K562 (cell line): Measurements from ENCODE around the gene BLOC1S4. TPM values are rescaled to one million over a fixed set of nuclear protein-coding genes. Genes with fewer than 3 reads are reported as not detected.

Source experiments
- DACH1 ChIP-seq: fragments of 450-650 bp; IDR thresholded peaks from 2 replicates; pipeline ENCODE4 v1.6.1; 2018; ENCODE audit not compliant: partially characterized antibody
- ETS2 ChIP-seq: IDR thresholded peaks from 2 replicates; pipeline ENCODE4 v1.6.1; 2016; ENCODE audit warnings: borderline replicate concordance, missing genetic modification characterization, mild to moderate bottlenecking, moderate library complexity, missing compliant biosample characterization; ENCODE audit not compliant: poor library complexity, severe bottlenecking
- FOXJ2 ChIP-seq: fragments of 200-800 bp; sonication (Bioruptor generic); IDR thresholded peaks from 2 replicates; pipeline ENCODE4 v1.6.1; 2016; ENCODE audit warnings: missing genetic modification characterization, missing compliant biosample characterization
- FOXK1 ChIP-seq: sonication (generic); formaldehyde crosslinking; IDR thresholded peaks from 2 replicates; pipeline ENCODE4 v1.8.0; 2022; ENCODE audit warnings: missing genetic modification reagents, mild to moderate bottlenecking, borderline replicate concordance
- PTTG1 ChIP-seq: fragments of 450-650 bp; IDR thresholded peaks from 2 replicates; pipeline ENCODE4 v1.6.1; 2016; ENCODE audit warnings: low read depth, mild to moderate bottlenecking, missing genetic modification characterization, missing compliant biosample characterization
- SIN3B ChIP-seq: fragments of 450-650 bp; IDR thresholded peaks from 2 replicates; pipeline ENCODE4 v1.6.1; 2017; ENCODE audit warnings: low read depth, mild to moderate bottlenecking, moderate library complexity
- SMAD2 ChIP-seq: fragments of 150-350 bp; IDR thresholded peaks from 2 replicates; pipeline ENCODE4 v1.6.1; 2014; ENCODE audit warnings: low read depth, mild to moderate bottlenecking, low read length
- SP1 ChIP-seq: sonication (generic); formaldehyde crosslinking; IDR thresholded peaks from 2 replicates; pipeline ENCODE4 v1.8.1; 2022; ENCODE audit warnings: mild to moderate bottlenecking, missing genetic modification reagents
- ZNF75A ChIP-seq: fragments of 450-650 bp; formaldehyde crosslinking; IDR thresholded peaks from 2 replicates; pipeline ENCODE4 v1.4.0; 2020; ENCODE audit warnings: mild to moderate bottlenecking
- polyA plus RNA-seq, 8 experiments: library from polyadenylated mRNA; depleted of rRNA in 4 of 8; stranded (reverse) in 5 of 8; unstranded in 3 of 8; fragments of >200 nt; fragmentation: Nextera tagmentation in 2 of 8; fragmentation: Illumina TruSeq in 1 of 8; extraction: Ambion mirVana in 2 of 8; extraction: Trizol in 1 of 8; gene quantifications; 2 replicates each; pipeline versions ENCODE4 v1.2.1 to v1.2.3, GENCODE V29; 2011 to 2014; ENCODE audit warnings: inconsistent platforms in 1 of 8, missing spikeins in 1 of 8
- total RNA-seq, 7 experiments: library from RNA; depleted of rRNA in 6 of 7; stranded (reverse); fragments of >200 nt in 6 of 7; fragmentation: Illumina TruSeq in 2 of 7; extraction: Trizol in 2 of 7; gene quantifications; 2 replicates each; pipeline versions ENCODE4 v1.2.1 to v1.2.3, GENCODE V29; 2011 to 2021; ENCODE audit warnings: low replicate concordance in 1 of 7
- TF ChIP-seq, protein P1 (sequence below): sonication (generic); formaldehyde crosslinking; IDR thresholded peaks from 2 replicates; pipeline ENCODE4 v1.8.0; 2023; ENCODE audit warnings: missing genetic modification reagents, mild to moderate bottlenecking, borderline replicate concordance
- TF ChIP-seq, protein P2 (sequence below), 2 experiments: fragments of 150-350 bp in 1 of 2; IDR thresholded peaks; 2 replicates each; pipeline ENCODE4 v1.6.1; 2012 to 2016; ENCODE audit warnings: low read depth in 2 of 2, low read length in 2 of 2, mild to moderate bottlenecking in 1 of 2, moderate library complexity in 1 of 2
- TF ChIP-seq, protein P3 (sequence below): fragments of 250-450 bp; sonication (Bioruptor Pico); IDR thresholded peaks from 2 replicates; pipeline ENCODE4 v1.4.0; 2020; ENCODE audit warnings: mild to moderate bottlenecking, moderate library complexity
- TF ChIP-seq, protein P4 (sequence below): fragments of 250-450 bp; sonication (Bioruptor Pico); IDR thresholded peaks from 2 replicates; pipeline ENCODE4 v1.4.0; 2020; ENCODE audit warnings: mild to moderate bottlenecking, moderate library complexity

Gene BLOC1S4
- total and polyA plus RNA-seq, 9 of the 15 experiments (the other 6 are each of a cell fraction or from before 2014, with no cell fraction given): 3.1 to 31.6 (median 11.2) TPM

DNA sequence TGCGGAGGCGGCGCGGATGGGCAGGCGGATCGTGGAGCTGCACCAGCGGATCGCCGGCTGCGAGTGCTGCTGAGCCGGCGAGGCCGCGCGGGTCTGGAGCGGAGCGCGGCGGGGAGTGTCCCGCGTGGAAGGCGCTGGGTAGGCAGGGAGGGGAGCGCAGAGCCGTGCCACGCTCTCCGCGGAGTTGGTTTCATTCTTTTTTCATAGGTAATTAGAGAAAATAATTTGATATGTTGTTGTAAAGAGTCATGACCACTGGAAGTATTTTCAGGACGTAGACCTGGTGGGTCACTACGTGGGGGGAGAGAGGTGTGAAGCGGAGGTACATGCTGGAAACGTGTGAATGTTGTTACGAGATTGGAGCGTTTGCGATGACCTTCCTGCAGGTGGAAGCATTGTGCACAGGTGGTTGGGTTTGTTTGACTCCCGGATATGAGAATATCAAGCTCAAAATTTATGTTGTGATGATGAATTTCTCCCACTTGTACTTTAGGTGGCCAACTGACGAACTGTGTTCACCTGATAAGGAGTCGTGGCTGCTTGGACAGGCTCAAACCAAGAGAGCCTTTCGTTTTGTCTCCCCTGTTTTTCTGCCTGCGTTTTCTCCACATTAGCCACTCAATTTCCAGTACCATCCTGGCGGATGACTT lies 41.3 kb upstream of the BLOC1S4 start (continued):
- TF ChIP-seq, protein P1, sequence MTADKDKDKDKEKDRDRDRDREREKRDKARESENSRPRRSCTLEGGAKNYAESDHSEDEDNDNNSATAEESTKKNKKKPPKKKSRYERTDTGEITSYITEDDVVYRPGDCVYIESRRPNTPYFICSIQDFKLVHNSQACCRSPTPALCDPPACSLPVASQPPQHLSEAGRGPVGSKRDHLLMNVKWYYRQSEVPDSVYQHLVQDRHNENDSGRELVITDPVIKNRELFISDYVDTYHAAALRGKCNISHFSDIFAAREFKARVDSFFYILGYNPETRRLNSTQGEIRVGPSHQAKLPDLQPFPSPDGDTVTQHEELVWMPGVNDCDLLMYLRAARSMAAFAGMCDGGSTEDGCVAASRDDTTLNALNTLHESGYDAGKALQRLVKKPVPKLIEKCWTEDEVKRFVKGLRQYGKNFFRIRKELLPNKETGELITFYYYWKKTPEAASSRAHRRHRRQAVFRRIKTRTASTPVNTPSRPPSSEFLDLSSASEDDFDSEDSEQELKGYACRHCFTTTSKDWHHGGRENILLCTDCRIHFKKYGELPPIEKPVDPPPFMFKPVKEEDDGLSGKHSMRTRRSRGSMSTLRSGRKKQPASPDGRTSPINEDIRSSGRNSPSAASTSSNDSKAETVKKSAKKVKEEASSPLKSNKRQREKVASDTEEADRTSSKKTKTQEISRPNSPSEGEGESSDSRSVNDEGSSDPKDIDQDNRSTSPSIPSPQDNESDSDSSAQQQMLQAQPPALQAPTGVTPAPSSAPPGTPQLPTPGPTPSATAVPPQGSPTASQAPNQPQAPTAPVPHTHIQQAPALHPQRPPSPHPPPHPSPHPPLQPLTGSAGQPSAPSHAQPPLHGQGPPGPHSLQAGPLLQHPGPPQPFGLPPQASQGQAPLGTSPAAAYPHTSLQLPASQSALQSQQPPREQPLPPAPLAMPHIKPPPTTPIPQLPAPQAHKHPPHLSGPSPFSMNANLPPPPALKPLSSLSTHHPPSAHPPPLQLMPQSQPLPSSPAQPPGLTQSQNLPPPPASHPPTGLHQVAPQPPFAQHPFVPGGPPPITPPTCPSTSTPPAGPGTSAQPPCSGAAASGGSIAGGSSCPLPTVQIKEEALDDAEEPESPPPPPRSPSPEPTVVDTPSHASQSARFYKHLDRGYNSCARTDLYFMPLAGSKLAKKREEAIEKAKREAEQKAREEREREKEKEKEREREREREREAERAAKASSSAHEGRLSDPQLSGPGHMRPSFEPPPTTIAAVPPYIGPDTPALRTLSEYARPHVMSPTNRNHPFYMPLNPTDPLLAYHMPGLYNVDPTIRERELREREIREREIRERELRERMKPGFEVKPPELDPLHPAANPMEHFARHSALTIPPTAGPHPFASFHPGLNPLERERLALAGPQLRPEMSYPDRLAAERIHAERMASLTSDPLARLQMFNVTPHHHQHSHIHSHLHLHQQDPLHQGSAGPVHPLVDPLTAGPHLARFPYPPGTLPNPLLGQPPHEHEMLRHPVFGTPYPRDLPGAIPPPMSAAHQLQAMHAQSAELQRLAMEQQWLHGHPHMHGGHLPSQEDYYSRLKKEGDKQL (CRISPR knock-in tag): no peak
- TF ChIP-seq FOXJ2 (tag) (no peak), ETS2 (tag) (no peak), DACH1 (no peak), FOXK1 (CRISPR knock-in tag) (no peak), ZNF75A (CRISPR knock-in tag) (no peak), PTTG1 (tag) (no peak), SIN3B (no peak), SP1 (CRISPR knock-in tag) (no peak), SMAD2 (no peak)
- TF ChIP-seq, protein P2, sequence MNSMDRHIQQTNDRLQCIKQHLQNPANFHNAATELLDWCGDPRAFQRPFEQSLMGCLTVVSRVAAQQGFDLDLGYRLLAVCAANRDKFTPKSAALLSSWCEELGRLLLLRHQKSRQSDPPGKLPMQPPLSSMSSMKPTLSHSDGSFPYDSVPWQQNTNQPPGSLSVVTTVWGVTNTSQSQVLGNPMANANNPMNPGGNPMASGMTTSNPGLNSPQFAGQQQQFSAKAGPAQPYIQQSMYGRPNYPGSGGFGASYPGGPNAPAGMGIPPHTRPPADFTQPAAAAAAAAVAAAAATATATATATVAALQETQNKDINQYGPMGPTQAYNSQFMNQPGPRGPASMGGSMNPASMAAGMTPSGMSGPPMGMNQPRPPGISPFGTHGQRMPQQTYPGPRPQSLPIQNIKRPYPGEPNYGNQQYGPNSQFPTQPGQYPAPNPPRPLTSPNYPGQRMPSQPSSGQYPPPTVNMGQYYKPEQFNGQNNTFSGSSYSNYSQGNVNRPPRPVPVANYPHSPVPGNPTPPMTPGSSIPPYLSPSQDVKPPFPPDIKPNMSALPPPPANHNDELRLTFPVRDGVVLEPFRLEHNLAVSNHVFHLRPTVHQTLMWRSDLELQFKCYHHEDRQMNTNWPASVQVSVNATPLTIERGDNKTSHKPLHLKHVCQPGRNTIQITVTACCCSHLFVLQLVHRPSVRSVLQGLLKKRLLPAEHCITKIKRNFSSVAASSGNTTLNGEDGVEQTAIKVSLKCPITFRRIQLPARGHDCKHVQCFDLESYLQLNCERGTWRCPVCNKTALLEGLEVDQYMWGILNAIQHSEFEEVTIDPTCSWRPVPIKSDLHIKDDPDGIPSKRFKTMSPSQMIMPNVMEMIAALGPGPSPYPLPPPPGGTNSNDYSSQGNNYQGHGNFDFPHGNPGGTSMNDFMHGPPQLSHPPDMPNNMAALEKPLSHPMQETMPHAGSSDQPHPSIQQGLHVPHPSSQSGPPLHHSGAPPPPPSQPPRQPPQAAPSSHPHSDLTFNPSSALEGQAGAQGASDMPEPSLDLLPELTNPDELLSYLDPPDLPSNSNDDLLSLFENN (IDR thresholded peaks at IDR 0.05; ENCODE audit: low read depth in 2 of 2, low read length in 2 of 2): no peak
- TF ChIP-seq, protein P3, sequence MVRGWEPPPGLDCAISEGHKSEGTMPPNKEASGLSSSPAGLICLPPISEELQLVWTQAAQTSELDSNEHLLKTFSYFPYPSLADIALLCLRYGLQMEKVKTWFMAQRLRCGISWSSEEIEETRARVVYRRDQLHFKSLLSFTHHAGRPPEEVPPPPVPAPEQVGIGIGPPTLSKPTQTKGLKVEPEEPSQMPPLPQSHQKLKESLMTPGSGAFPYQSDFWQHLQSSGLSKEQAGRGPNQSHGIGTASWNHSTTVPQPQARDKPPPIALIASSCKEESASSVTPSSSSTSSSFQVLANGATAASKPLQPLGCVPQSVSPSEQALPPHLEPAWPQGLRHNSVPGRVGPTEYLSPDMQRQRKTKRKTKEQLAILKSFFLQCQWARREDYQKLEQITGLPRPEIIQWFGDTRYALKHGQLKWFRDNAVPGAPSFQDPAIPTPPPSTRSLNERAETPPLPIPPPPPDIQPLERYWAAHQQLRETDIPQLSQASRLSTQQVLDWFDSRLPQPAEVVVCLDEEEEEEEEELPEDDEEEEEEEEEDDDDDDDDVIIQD (CRISPR knock-in tag): no peak
- TF ChIP-seq, protein P4, sequence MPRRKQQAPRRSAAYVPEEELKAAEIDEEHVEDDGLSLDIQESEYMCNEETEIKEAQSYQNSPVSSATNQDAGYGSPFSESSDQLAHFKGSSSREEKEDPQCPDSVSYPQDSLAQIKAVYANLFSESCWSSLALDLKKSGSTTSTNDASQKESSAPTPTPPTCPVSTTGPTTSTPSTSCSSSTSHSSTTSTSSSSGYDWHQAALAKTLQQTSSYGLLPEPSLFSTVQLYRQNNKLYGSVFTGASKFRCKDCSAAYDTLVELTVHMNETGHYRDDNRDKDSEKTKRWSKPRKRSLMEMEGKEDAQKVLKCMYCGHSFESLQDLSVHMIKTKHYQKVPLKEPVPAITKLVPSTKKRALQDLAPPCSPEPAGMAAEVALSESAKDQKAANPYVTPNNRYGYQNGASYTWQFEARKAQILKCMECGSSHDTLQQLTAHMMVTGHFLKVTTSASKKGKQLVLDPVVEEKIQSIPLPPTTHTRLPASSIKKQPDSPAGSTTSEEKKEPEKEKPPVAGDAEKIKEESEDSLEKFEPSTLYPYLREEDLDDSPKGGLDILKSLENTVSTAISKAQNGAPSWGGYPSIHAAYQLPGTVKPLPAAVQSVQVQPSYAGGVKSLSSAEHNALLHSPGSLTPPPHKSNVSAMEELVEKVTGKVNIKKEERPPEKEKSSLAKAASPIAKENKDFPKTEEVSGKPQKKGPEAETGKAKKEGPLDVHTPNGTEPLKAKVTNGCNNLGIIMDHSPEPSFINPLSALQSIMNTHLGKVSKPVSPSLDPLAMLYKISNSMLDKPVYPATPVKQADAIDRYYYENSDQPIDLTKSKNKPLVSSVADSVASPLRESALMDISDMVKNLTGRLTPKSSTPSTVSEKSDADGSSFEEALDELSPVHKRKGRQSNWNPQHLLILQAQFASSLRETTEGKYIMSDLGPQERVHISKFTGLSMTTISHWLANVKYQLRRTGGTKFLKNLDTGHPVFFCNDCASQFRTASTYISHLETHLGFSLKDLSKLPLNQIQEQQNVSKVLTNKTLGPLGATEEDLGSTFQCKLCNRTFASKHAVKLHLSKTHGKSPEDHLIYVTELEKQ (CRISPR knock-in tag): no peak
